C4-2B (cell line): ENCODE data around the gene VOPP1.

ENCODE experiments used
- H3K27ac ChIP-seq: fragments of 450-650 bp; 2 replicates; pipeline ENCODE4 v1.5.1; 2017
- CTCF ChIP-seq: fragments of 450-650 bp; conservative IDR thresholded peaks from 2 replicates; pipeline ENCODE4 v1.5.1; 2017; ENCODE audit warnings: mild to moderate bottlenecking
- ZFX ChIP-seq: fragments of 450-650 bp; IDR thresholded peaks from 2 replicates; pipeline ENCODE4 v1.6.1; 2017

VOPP1 gene

GRCh38 chr7:55509322-55509721, 63.0 kb downstream of the VOPP1 start:
- no peak overlapping the region for H3K27ac ChIP-seq

GRCh38 chr7:55508221-55509011, 63.9 kb downstream of the VOPP1 start:
- no peak overlapping the region for H3K27ac ChIP-seq
- TF ChIP-seq ZFX (no peak), CTCF (no peak)

More at GRCh38 chr7:55509322-55509721, 63.0 kb downstream of the VOPP1 start:
- TF ChIP-seq ZFX: no peak
- TF ChIP-seq CTCF: no peak

- H3K27ac ChIP-seq: no peak overlapping the region
- TF ChIP-seq CTCF (no peak), ZFX (no peak)
These were observed 64.6 kb downstream of the VOPP1 start for GRCh38 chr7:55507743-55508142.

- TF ChIP-seq ZFX (no peak), CTCF (no peak)
- H3K27ac ChIP-seq: no peak overlapping the region
These were observed 67.2 kb downstream of the VOPP1 start for GRCh38 chr7:55504967-55505658.

GRCh38 chr7:55504093-55504859, 68.0 kb downstream of the VOPP1 start:
- no peak overlapping the region for H3K27ac ChIP-seq
- TF ChIP-seq CTCF (no peak), ZFX (no peak)

- TF ChIP-seq ZFX (no peak), CTCF (no peak)
- H3K27ac ChIP-seq: no peak overlapping the region
These were observed 69.4 kb downstream of the VOPP1 start for GRCh38 chr7:55502858-55503440.
